22Rv1 (cell line): ENCODE results near the gene CD247.

Experiments used
- H3K27ac ChIP-seq: fragments of 450-650 bp; 2 replicates; pipeline ENCODE4 v1.5.1; 2017
- CTCF ChIP-seq: fragments of 450-650 bp; IDR thresholded peaks from 2 replicates; pipeline ENCODE4 v1.5.1; 2017; ENCODE audit warnings: mild to moderate bottlenecking
- ZFX ChIP-seq: fragments of 450-650 bp; IDR thresholded peaks from 2 replicates; pipeline ENCODE4 v1.6.1; 2017; ENCODE audit warnings: antibody characterized with exemption, borderline replicate concordance

Gene CD247

GRCh38 chr1:167456926-167457325, 61.4 kb downstream of the CD247 start:
- TF ChIP-seq CTCF: no peak
- TF ChIP-seq ZFX: no peak
- no peak overlapping the region for H3K27ac ChIP-seq

- no peak for TF ChIP-seq ZFX
- TF ChIP-seq CTCF: no peak
- H3K27ac ChIP-seq: no peak overlapping the region
Measured at GRCh38 chr1:167456524-167456923, 61.8 kb downstream of the CD247 start.

GRCh38 chr1:167455786-167456446, 62.4 kb downstream of the CD247 start:
- TF ChIP-seq CTCF: no peak
- H3K27ac ChIP-seq: no peak overlapping the region

DNA sequence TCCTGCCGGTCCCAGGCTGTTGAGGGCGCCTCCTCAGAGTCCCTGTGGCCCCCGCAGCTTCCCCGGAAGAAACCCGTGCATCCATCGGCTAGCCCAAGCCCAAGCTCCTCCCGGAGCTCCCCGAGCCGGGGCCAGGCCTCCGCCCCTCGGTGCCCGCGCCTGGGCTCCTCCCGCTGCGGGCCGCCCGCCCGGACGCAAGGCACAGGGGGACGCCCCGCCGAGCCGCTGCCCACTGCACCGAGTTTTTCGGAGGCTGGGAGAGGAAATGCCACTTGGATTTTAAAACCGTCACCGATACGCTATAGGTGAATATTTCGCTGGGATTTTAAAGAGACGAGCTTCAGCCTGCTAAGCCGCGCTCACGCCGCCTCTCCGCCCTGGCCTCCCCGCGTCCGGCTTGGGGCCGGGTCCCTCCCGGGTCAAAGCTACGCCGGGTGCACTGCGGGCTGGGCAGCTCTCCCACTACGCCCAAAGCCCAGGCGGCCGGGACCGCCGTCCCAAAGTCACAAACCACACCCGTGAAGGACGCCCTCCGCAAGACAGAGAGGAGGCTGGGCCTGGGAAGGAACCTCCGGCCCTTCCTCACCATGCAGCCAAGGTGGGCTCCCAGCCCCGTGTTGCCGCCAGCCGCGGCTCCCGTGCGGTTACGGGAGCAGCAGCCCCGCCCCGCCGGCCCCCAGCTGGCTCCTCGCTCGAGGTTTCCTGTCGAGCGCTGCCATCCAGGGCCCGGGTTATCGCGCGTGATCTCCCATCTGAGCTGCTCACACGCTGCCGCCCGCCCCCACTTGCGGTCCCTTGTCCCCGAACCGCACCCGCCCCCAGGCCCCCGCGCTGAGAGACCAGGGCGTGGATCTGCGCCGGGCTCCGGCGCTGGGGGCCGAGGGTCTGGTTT, 63.2 kb downstream of the CD247 start:
- H3K27ac ChIP-seq: no peak overlapping the region
- TF ChIP-seq CTCF (no peak), ZFX (no peak)

DNA sequence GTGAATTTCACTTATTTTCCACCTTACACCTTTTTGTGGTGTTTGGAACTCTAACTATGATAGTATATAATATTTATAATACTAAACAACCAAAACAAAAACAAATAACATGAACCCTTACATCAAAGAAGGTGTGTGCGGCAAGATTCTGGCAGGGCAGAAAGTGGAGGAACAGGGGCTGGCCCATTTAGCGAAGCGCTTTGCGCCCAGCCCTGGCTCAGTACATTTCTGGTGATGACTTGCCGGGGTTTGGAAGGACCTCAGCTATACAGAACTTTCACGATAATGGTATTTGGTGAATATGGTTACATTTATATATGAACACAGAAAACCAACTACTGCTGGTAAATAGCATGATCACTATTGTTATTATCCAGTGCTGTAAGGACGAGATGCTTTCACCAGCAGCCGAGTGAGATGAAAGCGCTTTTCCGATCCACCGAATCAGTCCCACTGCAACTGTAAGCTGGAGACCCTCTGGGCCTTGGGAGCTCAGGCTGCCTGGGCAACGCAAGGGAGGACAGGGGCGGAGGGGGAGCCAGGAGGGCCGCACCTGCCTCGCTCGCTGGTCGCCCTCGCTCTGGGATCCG, 63.9 kb downstream of the CD247 start:
- no peak overlapping the region for H3K27ac ChIP-seq
- TF ChIP-seq ZFX (no peak), CTCF (no peak)

DNA sequence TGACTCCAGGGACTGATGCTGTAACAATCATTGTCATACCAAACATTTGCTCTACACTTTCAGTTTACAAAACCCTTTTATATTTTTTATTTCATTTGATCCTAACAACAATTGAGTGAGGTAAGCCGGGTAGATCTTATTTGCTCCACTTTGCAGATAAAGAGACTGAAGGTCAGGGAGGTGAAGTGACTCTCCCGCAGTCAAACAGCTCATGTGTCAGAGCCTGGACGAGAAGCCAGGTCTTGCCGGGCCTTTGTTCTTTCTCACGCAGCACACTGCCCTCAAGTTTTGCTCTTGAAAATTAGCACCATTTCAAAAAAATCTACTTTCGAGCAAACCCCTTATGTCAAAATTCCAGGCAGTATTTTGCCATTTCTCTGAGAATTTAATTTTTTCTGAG, 65.2 kb downstream of the CD247 start:
- TF ChIP-seq CTCF (no peak), ZFX (no peak)

GRCh38 chr1:167452483-167452882, 65.8 kb downstream of the CD247 start:
- no peak for TF ChIP-seq CTCF
- no peak for TF ChIP-seq ZFX
- no peak overlapping the region for H3K27ac ChIP-seq

More for the DNA sequence above, 65.2 kb downstream of the CD247 start:
- no peak overlapping the region for H3K27ac ChIP-seq
